NCI-H748 treated with DMSO at 0.1 percent for 48 hours (cell line): ENCODE results near the gene JPH3.

Source experiments
- DNase-seq: peaks from one replicate; lab custom pipeline; 2025; lab: John Stamatoyannopoulos, UW

Gene JPH3

DNA sequence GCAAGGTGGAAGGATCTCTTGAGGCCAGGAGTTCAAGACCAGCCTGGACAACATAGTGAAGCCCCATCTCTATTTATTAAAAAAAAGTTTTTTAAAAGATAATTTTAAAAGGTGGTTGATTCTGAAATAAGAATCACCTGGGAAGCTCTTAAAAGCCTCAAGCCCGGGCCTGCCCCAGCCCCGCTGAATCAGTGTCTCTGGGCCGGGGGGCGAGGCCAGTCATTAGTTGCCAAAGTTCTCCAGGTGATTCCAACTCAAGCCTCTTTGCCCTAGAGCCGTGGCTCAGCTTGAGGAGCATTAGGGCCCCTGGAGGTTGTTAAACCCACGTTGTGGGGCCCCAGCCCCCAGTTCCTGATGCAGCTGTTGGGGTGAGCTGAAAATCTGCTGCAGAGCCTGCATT, 24.6 kb downstream of the JPH3 start:
- no peak for DNase-seq

DNA sequence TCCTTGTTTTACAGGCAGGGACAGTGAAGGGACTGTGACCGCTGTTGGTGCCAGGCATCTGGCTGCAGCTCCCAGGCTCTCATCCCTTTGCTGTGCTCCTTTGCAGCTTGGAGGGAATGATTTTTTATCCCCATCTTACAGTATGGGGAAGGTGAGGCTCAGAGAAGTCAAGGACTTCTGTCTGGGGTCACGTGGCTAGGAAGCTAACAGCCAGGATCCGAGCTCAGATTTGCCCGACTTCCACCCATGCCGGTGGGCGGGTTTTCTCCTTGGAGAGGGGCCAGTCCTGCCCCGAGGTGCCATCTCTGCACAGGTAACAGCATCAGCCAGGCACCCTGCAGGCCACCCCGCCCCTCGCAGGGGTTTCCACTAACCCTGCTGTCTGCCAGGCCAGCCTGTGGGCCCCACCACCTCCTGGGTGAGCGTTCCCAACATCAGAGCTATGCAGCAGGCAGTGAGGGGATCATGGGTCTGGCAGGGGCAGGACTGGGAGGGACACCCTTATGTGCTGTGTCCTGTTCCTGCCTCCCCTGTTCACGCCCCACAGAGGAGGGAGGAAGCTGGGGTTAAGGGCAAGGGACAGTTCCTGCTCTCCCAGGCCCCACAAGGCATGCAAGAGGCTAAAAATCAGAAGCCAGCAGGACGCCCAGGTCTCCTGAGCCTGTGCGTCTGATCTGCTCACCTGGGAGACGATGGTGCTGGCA, 25.4 kb downstream of the JPH3 start:
- no peak for DNase-seq

DNA sequence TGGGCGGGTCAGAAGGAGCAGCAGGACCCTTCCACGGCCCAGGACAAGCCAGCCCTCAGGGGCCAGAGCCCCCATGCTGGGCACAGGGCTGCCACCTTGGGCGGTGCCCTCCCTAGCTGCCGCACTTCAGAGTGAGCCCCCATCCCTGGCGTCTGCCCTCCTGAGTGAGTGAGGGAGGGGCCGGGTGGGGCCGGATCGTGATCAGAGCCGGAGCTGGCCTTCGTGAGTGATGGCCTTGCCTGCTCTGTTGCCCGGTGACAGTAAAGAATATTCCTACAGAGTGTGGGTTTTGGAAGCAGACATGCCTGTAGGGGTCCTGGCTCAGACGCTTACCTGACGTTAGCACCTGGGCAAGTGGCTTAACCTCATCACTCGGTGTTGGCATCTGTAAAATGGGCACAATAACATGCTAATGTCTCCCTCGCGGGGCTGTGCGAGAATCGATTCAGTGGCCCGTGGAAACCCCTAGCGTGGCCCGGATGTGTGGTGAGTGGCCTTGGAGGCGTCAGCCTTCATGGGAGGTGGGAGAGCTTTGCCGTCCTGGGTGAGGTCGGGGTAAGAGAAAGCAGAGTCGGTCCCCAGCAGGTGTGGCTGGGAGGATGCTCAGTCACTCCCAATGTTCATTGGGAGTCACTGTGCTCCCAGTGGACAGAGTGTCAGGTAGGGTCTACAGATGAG, 26.1 kb downstream of the JPH3 start:
- DNase-seq = no peak

DNA sequence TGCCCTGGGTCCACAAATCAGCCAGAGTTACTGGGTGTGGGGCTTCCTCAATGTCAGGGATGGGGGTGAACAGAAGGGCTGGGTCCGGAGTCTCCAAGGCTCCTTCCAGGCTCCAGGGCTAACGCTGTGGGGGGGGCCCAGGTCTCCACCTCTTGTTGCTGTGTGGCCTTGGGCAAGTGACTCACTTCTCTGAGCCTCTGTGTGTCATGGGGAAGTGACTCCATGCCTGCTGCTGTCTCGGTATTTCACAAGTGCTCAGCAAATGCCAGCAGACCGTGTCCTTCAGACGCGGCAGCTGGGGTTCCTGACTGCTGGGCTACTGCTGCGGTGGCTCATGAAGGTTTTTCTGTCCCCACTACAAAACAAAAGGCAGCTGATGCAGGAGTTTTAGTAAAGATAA, 26.6 kb downstream of the JPH3 start:
- no peak for DNase-seq

DNA sequence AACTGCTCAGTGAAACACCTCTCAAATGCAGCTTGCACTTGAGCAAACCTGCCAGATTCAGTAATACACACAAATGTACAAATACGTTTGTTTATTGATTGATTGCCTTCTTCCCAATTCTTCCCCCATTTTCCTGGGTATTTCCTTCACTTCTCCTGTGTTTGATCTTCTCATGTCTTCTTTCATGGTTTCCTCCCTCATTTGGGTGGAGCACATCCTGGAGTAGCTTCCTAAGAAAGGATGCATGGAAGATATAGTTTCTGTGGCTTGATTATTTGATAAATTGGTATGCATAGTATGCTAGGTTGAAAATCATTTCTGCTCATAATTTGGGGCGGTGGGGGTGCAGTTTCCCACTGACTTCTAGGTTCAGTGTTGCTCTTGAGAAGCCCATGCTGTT, 28.8 kb downstream of the JPH3 start:
- no peak for DNase-seq

DNA sequence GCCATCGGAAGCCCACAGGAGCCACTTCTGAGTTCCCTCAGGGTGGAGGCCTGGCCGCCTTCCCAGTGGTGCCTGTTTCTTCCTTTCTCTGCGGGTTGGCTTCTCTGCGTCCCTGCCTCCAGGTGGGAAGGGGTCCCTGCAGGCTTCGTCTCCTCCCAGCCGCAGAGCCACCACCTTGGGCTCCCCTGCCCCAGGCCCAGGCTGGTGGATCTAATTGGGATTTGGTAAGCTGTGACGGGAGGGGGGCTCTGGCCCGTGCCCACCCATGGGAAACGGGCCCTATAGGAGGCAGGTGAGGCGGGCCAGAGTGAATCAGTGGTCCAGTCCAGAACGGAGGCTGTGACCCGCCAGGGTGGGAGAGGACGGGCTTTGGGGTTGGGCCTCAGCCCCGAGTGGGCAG, 32.1 kb downstream of the JPH3 start:
- DNase-seq = no peak

DNA sequence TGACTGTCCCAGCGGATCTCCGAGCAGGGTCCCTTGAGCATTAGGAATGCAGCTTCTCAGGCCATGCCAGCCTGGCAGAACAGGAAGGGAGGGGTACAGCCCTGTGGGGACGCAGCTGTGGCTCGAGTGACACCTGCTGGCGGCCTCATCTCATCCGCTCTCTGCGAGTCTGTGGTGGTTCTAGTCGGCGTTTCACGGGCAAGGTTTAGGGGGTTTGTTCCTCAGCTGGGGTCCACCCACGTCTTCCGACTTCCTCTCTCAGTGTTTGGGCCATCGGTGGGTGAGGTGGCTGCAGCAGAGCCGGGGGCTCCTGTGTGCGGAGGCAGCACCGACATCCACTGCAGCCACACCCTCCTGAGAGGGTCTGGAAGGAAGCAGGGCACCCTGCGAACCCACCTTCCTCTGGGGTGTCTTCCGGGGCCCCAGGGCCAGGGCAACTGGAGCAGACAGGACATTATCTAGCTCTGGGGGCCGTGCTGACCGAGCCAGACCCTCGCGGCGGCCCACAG, 33.3 kb downstream of the JPH3 start:
- DNase-seq = no peak

DNA sequence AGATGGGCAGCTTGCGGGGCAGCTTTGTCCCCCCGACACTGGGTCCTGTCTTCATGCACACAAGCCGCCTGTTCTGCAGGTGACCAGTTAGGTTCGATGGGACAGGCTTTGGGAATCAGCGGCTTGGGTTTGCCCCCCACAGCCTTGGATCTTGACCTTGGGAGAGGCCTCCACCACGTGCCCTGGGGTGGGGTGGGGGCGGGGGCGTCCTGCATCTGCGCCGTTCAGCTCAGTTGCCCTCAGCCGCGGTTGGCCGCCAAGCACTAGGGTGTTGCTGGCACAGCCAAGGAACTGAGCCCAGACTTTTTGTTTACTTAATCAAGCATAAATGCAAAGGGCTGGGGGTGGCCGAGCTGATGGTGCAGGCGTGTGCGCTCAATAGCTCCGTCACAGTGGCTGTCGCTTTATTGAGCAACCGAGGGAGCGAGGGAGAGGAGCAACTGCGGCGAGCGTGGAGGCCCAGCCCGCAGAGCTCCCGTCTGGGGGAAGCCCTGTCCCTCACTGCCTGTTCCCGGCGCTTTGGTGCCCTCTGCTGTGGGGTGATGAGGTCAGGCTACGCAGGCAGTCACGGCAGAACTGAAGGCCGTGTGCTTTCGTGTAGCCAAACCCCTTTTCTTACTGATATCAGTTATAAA, 33.9 kb downstream of the JPH3 start:
- DNase-seq = peak; percentile 24

DNA sequence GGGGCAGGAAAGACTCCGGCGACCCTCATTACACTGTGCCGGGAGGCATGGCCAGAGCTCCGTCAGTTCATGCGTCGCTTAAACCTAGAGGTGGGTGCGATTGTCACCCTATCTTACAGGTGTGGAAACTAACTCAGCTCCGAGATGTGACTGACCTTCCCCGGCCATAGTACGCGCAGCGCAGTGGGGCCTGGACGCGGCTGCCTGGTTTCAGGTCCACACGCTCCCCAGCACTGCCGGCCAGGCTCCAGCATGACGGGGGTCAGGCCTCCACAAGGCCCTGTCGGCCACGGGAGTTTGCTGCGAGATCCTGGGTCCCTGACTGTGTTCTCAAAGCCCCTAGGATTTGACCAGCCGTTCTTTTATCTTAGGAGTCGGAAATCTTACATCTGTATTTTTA, 34.4 kb downstream of the JPH3 start:
- DNase-seq = no peak

DNA sequence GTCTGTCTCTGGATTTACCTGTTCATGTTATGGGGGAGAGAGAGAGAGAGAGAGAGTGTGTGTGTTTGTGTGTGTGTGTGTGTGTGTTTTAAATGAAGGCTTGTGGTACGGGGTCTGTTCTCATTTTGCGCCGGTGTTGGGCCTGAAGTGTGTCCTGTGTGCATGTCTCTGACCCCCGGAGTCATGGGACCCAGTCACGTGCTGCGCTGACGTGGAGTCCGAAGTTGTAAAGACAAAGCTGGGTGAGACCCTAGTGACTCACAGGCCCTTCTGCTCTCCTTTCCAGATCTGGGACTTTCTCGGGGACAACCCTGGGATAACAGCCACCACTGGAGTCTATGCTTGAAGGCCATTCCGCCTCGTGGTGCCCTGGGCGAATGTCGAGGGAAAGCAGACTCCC, 35.0 kb downstream of the JPH3 start:
- no peak for DNase-seq

DNA sequence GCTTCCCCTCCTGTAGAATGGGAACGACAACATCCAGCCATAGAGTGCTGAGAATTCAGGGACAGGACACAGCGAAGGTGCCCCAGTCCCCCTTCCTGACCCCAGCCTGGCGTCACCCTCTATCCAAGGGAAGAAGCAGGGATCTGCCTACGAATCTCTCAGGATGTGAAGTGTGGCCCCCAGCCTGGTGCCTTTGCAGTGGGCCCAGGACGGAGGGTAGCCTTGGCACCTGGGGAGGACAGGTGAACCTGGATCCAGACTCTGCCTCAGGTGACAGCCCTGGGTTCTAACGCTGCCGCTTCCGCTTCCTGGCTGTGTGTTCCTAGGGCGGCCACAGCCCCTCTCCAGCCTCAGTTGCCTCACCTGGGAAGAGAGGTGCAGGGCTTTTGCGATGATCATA, 36.4 kb downstream of the JPH3 start:
- DNase-seq = no peak

DNA sequence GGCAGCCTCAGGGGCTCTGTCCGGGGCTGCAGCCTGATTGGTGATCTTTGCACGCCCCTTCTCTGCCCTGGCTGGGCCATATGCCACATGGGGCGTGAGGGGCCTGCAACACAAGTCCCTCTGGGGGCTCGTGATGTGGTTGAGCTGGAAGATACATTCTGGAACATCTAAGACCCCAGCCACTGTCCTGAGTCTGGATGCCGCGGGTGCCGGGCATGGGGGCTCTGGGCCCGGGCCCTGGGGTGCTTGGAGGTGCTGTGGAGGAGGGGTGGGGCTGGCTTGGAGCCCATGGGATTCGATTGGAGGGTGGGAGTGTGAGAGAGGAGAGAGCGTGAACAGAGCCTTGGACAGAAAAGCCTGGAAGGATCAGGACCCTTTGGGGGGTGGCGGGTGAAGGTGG, 39.4 kb downstream of the JPH3 start:
- no peak for DNase-seq

DNA sequence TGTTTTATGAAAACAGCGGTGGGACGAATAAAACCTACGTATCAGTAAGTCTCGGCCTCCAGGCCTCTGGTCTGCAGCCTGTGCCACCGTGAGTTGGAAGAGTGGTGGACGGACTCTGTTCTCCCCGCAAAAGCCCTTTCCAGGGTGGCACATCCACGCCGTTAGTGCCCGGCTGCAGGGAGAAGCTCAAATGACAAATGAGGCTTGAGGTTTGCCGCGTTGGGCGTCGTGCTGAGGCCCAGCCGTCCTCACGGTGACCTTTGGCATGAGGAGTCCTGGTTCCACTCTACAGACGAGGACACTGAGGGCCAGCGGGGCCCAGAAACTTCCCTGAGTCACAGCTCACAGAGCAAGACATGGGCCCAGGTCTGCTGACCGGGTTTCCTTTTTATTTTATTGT, 40.2 kb downstream of the JPH3 start:
- DNase-seq = no peak

DNA sequence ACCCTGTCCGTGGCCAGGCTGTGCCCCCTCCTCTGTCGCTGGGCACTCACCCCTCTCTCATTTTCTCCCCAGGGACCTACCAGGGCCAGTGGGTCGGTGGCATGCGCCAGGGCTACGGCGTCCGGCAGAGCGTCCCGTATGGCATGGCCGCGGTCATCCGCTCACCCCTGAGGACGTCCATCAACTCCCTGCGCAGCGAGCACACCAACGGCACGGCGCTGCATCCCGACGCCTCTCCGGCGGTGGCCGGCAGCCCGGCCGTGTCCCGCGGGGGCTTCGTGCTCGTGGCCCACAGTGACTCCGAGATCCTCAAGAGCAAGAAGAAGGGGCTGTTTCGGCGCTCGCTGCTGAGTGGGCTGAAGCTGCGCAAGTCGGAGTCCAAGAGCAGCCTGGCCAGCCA, 41.9 kb downstream of the JPH3 start:
- DNase-seq = no peak

DNA sequence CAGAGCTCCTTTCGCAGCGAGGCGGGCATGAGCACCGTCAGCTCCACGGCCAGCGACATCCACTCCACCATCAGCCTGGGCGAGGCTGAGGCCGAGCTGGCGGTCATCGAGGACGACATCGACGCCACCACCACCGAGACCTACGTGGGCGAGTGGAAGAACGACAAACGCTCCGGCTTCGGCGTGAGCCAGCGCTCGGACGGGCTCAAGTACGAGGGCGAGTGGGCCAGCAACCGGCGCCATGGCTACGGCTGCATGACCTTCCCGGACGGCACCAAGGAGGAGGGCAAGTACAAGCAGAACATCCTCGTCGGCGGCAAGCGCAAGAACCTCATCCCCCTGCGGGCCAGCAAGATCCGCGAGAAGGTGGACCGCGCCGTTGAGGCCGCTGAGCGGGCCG, 42.3 kb downstream of the JPH3 start:
- no peak for DNase-seq

DNA sequence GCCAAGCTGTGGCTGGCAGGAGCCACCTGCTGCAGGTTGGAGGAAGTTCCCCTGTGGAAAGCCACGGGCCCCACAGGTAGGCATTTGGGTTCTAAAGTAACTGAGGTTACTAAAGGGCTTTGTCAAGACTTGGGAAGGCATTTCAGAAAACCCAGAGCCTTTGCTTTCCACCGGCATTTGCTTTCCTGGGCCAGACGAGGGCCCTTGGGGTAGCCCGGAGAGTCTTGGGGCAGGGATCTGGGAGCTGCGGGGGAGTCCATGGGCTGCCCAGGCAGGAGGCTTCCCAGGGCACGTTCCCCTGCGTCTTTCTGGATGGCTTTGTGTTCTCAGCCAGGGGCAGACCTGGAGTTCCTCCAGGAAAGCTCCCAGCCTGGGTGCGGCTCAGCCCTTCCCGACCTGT, 43.5 kb downstream of the JPH3 start:
- DNase-seq = no peak

DNA sequence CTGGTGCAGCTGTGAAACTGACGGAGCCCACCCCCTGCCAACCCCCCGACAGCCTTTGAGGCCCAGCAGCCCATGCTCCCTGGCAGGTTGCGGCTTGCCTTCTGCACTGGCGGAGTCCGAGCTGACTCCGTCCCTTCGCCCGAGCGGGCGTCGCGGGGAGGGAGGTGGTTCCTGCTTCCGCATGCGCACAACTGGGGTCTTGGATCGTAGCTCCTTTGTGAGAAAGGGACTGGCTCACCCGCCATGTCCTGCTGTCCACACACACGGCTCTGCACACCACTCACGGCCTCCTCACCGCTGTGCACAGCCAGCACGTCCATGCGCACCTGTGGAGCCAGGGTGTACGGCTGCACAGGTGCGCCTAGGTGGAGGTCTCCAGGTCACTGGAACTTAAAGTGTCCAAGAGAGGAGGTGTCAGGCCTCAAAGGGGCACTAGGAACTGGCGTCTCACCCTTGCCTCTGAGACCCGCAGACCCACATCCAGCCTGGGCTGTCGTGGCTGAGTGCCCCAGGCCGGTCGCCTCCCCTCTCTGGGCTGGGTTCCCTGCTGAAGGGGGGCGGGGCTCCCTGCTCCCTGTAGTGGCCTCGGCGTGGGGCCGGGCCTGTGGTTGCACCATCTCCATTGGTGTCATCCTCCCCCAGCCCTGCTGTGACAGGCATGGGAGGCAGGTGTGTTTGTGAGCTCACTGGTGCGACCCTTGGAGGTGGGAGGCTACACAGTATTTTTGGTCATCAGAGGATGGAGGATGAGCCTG, 45.3 kb downstream of the JPH3 start:
- DNase-seq = no peak

DNA sequence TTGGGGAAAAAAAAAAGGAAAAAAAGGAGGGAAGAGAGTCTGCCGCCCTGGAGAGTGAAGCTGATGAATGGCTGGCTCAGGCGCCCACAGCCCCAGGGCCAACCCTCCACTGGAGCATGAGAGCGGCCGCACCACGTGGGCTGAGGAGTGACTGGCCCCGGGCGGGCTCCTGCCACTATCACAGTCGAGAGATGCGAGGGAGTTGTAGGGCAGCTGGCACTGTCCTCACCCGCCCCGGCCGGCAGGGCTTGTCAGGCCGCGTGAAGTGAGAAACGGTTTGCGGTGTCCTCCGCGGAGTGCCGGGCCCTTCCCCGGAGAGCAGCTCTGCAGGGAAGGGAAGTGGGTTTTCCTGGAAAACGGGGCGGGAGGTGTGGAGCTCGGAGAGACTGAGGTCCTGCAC, 45.9 kb downstream of the JPH3 start:
- no peak for DNase-seq

DNA sequence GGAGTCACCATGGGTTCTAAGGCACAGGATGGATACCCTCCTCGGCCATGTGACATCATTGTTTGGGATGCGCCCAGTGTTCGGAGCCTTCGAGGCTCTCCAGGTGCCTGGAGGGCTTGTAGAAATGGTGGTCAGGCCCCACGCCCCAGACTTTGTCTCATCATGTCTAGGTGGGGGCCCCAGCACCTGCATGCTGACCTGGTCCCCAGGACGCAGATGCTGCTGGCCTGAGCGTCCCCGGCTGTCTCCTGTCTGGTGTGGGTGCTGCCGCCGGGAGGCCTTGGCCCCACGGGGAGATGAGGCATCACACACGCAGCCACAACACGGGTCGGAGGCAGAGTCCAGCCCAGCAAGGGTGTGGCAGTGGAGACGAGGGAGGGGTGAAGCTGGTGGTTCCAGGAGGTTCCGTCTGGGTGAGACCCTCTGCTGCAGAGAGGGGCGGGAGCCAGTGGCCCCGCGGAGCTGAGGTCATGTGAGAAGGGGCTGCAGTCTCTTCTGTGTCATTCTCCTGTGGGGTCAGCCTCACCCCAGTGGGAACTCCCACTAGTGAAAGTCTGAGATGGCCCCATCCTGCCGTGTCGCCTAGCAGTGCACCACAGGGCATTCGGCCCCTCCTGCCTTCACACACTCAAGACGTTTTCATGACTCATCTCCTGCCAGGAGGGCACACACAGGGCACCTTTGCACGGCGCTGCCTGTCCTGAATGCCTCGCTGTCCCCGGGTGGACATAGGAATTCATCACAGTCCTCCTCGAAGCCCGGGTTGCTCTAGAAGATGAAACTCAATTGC, 46.6 kb downstream of the JPH3 start:
- DNase-seq = no peak

DNA sequence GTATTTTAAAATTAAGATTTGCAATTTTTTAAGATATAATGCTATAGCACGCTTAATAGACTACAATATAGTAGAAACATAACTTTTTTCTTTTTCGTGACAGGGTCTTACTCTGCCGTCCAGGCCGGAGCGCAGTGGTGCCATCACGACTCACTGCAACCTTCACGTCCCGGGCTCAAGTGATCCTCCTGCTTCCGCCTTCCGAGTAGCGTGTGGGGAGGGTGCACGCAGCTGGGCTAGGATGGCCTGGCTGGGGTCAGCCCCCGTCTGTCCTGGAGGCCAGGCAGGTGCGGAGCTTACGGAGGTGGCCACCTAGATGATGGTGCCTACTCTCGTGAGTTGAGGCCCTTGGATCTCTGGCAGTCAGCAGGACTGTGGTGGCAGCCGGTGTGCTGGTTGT, 50.1 kb downstream of the JPH3 start:
- DNase-seq = no peak

DNA sequence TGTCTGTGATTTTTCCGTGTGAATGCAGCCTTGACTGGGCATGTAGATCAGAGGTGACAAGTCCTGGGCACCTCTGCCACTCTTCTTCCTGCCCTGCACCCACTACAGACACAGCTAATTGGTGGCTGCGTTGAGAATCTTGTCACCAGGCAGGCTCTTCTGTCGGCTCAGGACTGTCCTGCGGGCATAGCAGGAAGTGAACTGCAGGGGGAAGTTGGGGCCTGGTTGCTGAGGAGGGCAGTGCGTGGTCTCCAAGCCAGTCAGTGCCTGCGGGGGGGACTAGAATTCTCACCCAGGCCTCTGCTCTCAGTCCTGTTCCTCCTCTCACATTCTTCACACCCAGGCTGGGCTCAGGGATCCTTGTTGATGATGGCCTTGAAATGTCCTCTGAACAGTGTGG, 50.5 kb downstream of the JPH3 start:
- DNase-seq = no peak

DNA sequence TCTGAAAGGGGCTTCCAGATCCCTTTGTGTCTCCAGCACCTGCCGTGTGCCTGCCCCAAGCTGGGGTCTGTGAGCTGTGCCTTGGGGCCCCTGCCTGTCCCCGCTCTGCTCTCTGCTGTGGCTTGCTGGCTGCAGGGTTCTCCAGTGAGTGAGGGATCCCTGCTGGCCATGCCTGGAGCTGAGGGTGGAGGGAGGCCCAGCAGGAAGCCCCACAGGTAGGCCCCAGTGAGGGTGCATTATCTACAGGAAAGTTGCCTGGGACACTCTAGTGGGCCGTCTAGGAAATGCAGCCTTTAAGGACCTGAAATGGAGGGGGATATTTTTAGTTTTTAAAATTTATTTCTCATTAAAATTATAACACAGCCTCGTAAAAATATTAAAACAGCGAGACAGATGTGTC, 50.9 kb downstream of the JPH3 start:
- no peak for DNase-seq
